Endothelial cell of umbilical vein (primary cell): ENCODE results near the gene CDKN2AIP. TPM values are rescaled to one million over a fixed set of nuclear protein-coding genes. Genes with fewer than 3 reads are reported as not detected.

Source experiments
- BruUV-seq: library from RNA; stranded (reverse); fragments of 400-500 nt; replicated peaks from 2 replicates; lab custom pipeline; 2021; lab: Mats Ljungman, UMichigan
- CTCF ChIA-PET: fragments of 300-600, 350-600 bp; sonication (Branson Sonifier 250); formaldehyde crosslinking; loops from one replicate; lab custom pipeline; 2021; ENCODE audit warnings: antibody characterized with exemption, inconsistent platforms; lab: Charles Lee
- POLR2A ChIA-PET: fragments of 300-600, 350-600 bp; sonication (Branson Sonifier 250); formaldehyde crosslinking; loops from one replicate; lab custom pipeline; 2021; ENCODE audit warnings: antibody characterized with exemption, inconsistent platforms; lab: Charles Lee
- DNase-seq: peaks from one replicate; pipeline ENCODE4 v3.0.0-alpha.2; 2011; ENCODE audit warnings: low read depth, low spot score
- FAIRE-seq: peaks from 2 replicates; lab custom pipeline; 2011; peaks lifted over from hg19 to GRCh38; lab: Jason Lieb, UNC
- H2AFZ ChIP-seq: 2 replicates; pipeline ENCODE4 v1.6.0; 2012; ENCODE audit warnings: low read depth, low read length, control low read depth, inconsistent platforms
- H3K27ac ChIP-seq: 2 replicates; pipeline ENCODE4 v1.5.1; 2011; ENCODE audit warnings: low read depth, mild to moderate bottlenecking, control low read depth, low read length, moderate library complexity; ENCODE audit not compliant: insufficient read depth
- H3K27me3 ChIP-seq, 2 experiments: 2 replicates each; pipeline versions ENCODE4 v1.6.0 to v1.6.1; 2011; ENCODE audit warnings: low read length in 2 of 2, mixed read lengths in 1 of 2; ENCODE audit not compliant: control insufficient read depth in 2 of 2, insufficient read depth in 2 of 2
- H3K36me3 ChIP-seq, 2 experiments: 2 replicates in 1 of 2; 3 replicates in 1 of 2; pipeline ENCODE4 v1.5.1; 2011; ENCODE audit warnings: low read length in 2 of 2, mild to moderate bottlenecking in 1 of 2, moderate library complexity in 1 of 2; ENCODE audit not compliant: control insufficient read depth in 2 of 2, insufficient read depth in 2 of 2; ENCODE audit errors: extremely low read depth in 1 of 2
- H3K4me1 ChIP-seq: 3 replicates; pipeline ENCODE4 v1.5.1; 2011; ENCODE audit warnings: mild to moderate bottlenecking, low read length; ENCODE audit not compliant: control insufficient read depth, insufficient read depth; ENCODE audit errors: extremely low read depth
- H3K4me2 ChIP-seq: 2 replicates; pipeline ENCODE4 v1.6.1; 2011; ENCODE audit warnings: low read length, control low read depth, mixed read lengths; ENCODE audit not compliant: insufficient read depth
- H3K4me3 ChIP-seq, 3 experiments: fragments of 200-600 bp in 1 of 3; sonication (generic), shearing (Covaris generic) in 1 of 3; replicated peaks in 1 of 3; 2 replicates each; pipeline ENCODE4 v1.5.1; 2011 to 2016; ENCODE audit warnings: control low read depth in 3 of 3, low read length in 3 of 3, mild to moderate bottlenecking in 2 of 3, inconsistent platforms in 1 of 3, low read depth in 1 of 3, moderate library complexity in 1 of 3; ENCODE audit not compliant: insufficient read depth in 1 of 3
- H3K79me2 ChIP-seq: 2 replicates; pipeline ENCODE4 v1.6.0; 2012; ENCODE audit warnings: low read length, inconsistent platforms; ENCODE audit not compliant: control insufficient read depth, insufficient read depth
- H3K9ac ChIP-seq: replicated peaks from 2 replicates; pipeline ENCODE3; 2011; ENCODE audit warnings: low read length, control low read depth; ENCODE audit not compliant: insufficient read depth; ENCODE audit errors: extremely low read depth
- H3K9me1 ChIP-seq: replicated peaks from 3 replicates; pipeline ENCODE4 v1.6.0; 2011; ENCODE audit warnings: mild to moderate bottlenecking, low read length; ENCODE audit not compliant: control insufficient read depth, insufficient read depth; ENCODE audit errors: extremely low read depth
- H3K9me3 ChIP-seq: replicated peaks from 2 replicates; pipeline ENCODE4 v1.5.1; 2012; ENCODE audit warnings: low read length, inconsistent platforms; ENCODE audit not compliant: control insufficient read depth, insufficient read depth
- H4K20me1 ChIP-seq: replicated peaks from 2 replicates; pipeline ENCODE3; 2011; ENCODE audit warnings: mild to moderate bottlenecking, low read length; ENCODE audit not compliant: control insufficient read depth, insufficient read depth; ENCODE audit errors: extremely low read depth
- CTCF ChIP-seq, 2 donors: IDR thresholded peaks; 1 replicate in 1 of 2; 2 replicates in 1 of 2; pipeline ENCODE4 v1.5.1; 2011; ENCODE audit warnings: low read length in 2 of 2, mild to moderate bottlenecking in 2 of 2, moderate library complexity in 2 of 2, control low read depth in 1 of 2, inconsistent platforms in 1 of 2, low read depth in 1 of 2; ENCODE audit not compliant: insufficient read depth in 1 of 2; ENCODE audit errors: extremely low read depth in 1 of 2
- EZH2 ChIP-seq: IDR thresholded peaks from 2 replicates; pipeline ENCODE4 v1.6.1; 2012; ENCODE audit warnings: borderline replicate concordance, low read depth, mild to moderate bottlenecking, moderate library complexity, low read length, inconsistent platforms; ENCODE audit not compliant: severe bottlenecking
- FOS ChIP-seq: IDR thresholded peaks from 2 replicates; pipeline ENCODE4 v1.6.1; 2011; ENCODE audit warnings: mild to moderate bottlenecking, low read length, moderate library complexity, borderline replicate concordance; ENCODE audit not compliant: insufficient read depth
- GATA2 ChIP-seq: IDR thresholded peaks from 2 replicates; pipeline ENCODE4 v1.7.0; 2011; ENCODE audit warnings: low read depth, mild to moderate bottlenecking, moderate library complexity, mixed read lengths, low read length; ENCODE audit not compliant: insufficient read length, insufficient read depth
- JUN ChIP-seq: IDR thresholded peaks from 2 replicates; pipeline ENCODE4 v1.6.1; 2011; ENCODE audit warnings: borderline replicate concordance, low read depth; ENCODE audit not compliant: insufficient read length, insufficient read depth
- MAX ChIP-seq: IDR thresholded peaks from 2 replicates; pipeline ENCODE4 v1.6.1; 2011; ENCODE audit not compliant: insufficient read depth, insufficient read length
- MYC ChIP-seq: IDR thresholded peaks from one replicate; pipeline ENCODE4 v1.6.1; 2011; ENCODE audit warnings: mild to moderate bottlenecking, low read depth, low read length
- POLR2A ChIP-seq: IDR thresholded peaks from 2 replicates; pipeline ENCODE4 v1.6.1; 2012; ENCODE audit warnings: low read depth, mild to moderate bottlenecking, control low read depth, low read length
- POLR2AphosphoS5 ChIP-seq: IDR thresholded peaks from 2 replicates; pipeline ENCODE4 v1.6.1; 2012; ENCODE audit warnings: low read depth, mild to moderate bottlenecking, control low read depth, low read length, moderate library complexity; ENCODE audit not compliant: insufficient read depth
- dilution Hi-C: fragments of 300-500 bp; cut with MboI; formaldehyde crosslinking; loops from one replicate; pipeline ENCODE4 v1.15.0; 2019; ENCODE audit warnings: low sequenced_read_pairs; ENCODE audit not compliant: extremely low pct_ligation_motif_present
- intact Hi-C: fragments of 100-400 bp; cut with micrococcal nuclease; formaldehyde crosslinking; loops from one replicate; pipeline ENCODE4 v1.10.0; 2022
- polyA plus RNA-seq, 4 experiments: library from polyadenylated mRNA; depleted of rRNA in 3 of 4; stranded (reverse) in 3 of 4; unstranded in 1 of 4; fragments of >200 nt; gene quantifications; 2 replicates each; pipeline versions ENCODE4 v1.2.1 to v1.2.3, GENCODE V29; 2011 to 2012; ENCODE audit warnings: missing spikeins in 1 of 4
- total RNA-seq: library from RNA; stranded (reverse); gene quantifications from 2 replicates; pipeline ENCODE4 v1.2.3, GENCODE V29; 2021

CDKN2AIP gene
- total and polyA plus RNA-seq, 2 donors (not counting 3 experiments of a cell fraction or from before 2014, with no cell fraction given): 5.1 to 12.8 TPM

- Histone ChIP-seq H3K9me3 (no peaks in the 10 kb centered on the region), H3K27me3 (no peaks in the 10 kb centered on the region), H3K9me1 (no peaks in the 10 kb centered on the region), H4K20me1 (no peaks in the 10 kb centered on the region), H3K9ac (no peak overlapping the region), H3K27ac (no peak overlapping the region), H3K36me3 (no peaks in the 10 kb centered on the region), H3K4me3 (no peak overlapping the region), H2AFZ (no peak overlapping the region), H3K4me2 (no peak overlapping the region), H3K4me1 (peaks cover 3% of the 10 kb centered on the region), H3K79me2 (no peaks in the 10 kb centered on the region)
- POLR2A ChIA-PET: no interaction called here
- DNase-seq: no peak
- BruUV-seq: no TSS peak
- intact Hi-C loops: no loop called here
- TF ChIP-seq FOS (no peak), POLR2AphosphoS5 (no peak), MAX (no peak), POLR2A (no peak), GATA2 (no peak), JUN (no peak), MYC (no peak), CTCF (IDR thresholded peaks at IDR 0.05; ENCODE audit: extremely low read depth in 1 of 2, insufficient read depth in 1 of 2, low read depth in 1 of 2, low read length in 2 of 2) (no peak), EZH2 (no peak)
- CTCF ChIA-PET: interaction anchor here (0.9 kb wide), 1 partner anchor 336 kb away, joined by 3 read pairs; no protein-coding TSS in a partner anchor
- no peak for FAIRE-seq
- dilution Hi-C loops: no loop called here
Observed at GRCh38 chr4:183408796-183409195, 35.6 kb upstream of the CDKN2AIP start.
